Stimulated activated CD4-positive, alpha-beta T cell treated with anti-CD3 and anti-CD28 coated beads, Interleukin-2, amount 100 ng/mL, for 48 hours (primary cell): ENCODE data around the gene ZNF837.
A peak's percentile ranks its signal among the peaks of the same experiment; 100 is the strongest.
"Not testable (repeated sequence)": the region's sequence is repeated elsewhere in the genome, so short reads cannot be mapped to it uniquely, and the experiment has no call there.

ENCODE experiments used
- DNase-seq, 2 donors: peaks; one replicate each; pipeline ENCODE4 v3.0.0-alpha.2; 2020

The ZNF837 gene

GRCh38 chr19:58380662-58381459, at the start of gene ZNF837:
Gene ZNF837, minus strand, starts transcription at chr19:58381030. Its CDS starts 11,698 bp downstream, at chr19:58369332.
- DNase-seq: peak; percentile 90 to 94

DNA sequence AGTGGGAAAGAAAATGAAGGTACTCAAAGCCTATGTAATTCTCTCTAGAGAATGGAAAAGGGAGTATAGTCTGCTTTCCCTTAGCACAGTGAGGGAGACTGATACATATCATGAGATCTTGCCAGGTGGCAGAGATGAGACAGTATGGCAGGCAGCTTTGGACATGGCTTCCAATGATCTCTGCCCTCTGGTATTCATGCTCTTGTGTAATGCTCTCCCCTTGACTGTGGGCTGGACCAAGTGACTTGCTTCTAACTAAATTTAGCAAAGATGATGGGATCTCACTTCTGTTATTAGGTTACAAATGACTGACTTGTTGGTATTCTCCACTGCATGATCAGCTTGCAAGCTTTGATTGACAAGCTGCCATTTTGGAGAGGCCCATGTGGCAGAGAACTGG, 48.9 kb upstream of the ZNF837 start:
- DNase-seq: no peak

DNA sequence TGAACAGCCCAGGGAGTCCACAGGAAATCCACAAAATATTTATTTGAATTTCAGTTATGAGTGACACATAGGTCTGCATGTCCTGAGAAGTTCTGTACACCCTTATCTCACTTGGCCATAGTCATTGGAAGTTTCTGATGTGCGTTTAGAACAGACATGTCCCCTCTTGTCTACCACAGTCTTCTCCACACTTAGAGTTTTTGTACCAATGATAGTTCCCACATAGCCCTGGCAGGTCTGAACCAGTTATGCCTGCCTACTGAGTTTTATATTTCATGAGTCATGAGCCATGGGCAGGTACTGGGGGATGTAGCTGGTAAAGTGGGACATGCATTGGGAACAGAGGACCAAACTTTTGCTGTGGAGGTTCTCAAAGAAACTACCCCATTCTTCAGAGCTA, 47.8 kb upstream of the ZNF837 start:
- no peak for DNase-seq

DNA sequence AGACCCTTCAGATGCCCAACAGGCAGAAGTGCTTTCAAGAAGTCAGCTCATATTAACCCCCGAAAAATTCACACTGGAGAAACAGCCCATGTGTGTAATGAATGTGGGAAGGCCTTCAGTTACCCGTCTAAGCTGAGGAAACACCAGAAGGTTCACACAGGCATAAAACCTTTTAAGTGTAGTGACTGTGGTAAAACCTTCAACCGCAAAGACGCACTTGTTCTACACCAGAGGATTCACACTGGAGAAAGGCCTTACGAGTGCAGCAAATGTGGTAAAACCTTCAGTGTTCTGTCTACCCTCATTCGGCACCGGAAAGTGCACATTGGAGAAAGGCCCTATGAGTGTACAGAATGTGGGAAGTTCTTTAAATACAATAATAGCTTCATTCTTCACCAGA, 36.2 kb upstream of the ZNF837 start:
- no peak for DNase-seq

GRCh38 chr19:58416604-58417003, 35.8 kb upstream of the ZNF837 start:
- DNase-seq: no peak

DNA sequence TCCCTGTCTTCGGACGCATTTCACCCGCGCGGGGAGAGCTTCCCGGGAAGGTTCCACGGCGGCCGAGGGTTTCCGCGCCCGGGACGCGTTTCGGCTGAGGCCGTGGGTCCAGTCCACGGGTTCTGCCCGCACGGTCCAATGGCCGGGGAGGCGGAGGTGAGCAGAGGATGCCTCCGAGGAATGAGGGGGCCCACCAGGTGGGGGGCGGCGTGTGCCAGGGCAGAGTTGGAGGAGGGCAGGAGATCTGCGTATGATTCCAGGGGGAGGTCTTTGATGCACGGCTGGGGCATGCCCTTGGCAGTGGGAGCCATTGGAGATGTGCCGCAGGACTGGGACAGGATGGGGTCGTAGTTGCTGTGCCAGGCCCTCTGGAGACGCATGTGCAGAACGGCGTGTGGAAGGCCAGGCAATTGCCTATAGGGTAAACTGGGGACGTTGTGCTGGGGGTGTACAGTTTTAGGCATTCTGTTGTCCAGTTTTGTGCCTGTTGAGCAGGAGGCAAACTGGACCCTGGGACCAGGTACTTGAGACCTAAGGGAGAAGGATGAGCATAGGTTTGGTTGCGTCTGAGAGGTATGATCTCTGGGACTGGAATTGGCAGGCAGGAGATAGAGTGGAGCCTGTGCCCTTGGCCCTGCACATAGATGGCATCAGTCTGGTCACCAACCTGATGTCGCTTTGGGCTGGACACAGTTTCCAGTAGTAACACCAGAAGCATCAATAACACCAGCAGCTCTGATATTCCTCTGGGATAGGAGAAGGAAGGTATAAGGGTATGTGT, 28.4 kb upstream of the ZNF837 start:
- DNase-seq: no peak

- DNase-seq: peak; percentile 91 to 94
Observed at GRCh38 chr19:58408152-58409009, 27.6 kb upstream of the ZNF837 start, which contains the start of gene ZNF584. Gene ZNF584, plus strand, starts transcription at chr19:58408649. Its CDS starts 499 bp downstream, at chr19:58409148.

DNA sequence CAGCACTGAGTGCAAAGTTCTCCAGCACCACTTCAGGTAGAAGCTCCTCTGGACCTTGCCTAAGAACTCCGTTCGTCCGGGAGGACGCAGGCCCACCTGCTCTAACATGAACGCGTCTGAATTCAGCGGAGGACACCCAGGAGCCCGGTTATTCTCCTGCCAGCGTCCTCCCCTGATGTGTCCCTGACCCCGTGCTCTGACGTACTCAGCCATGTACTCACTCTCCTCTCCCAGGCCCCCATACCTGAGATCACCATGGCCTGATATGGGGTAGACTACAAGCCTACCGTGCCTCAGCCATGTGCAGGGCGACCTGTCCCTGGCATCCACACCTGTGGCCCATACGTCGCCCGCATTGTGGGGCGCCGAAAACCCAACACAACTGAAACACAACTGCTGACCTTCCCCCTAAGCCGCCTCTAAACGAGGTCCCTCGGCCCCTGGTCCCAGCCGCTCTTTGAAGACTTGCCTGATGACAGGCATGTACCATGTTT, 26.9 kb upstream of the ZNF837 start:
- DNase-seq: no peak

- DNase-seq: no peak
Observed at GRCh38 chr19:58406818-58407657, 26.2 kb upstream of the ZNF837 start.

- not testable (repeated sequence) for DNase-seq
Observed at GRCh38 chr19:58403920-58404478, 23.2 kb upstream of the ZNF837 start.

- no peak for DNase-seq
Observed at GRCh38 chr19:58401840-58402421, 21.1 kb upstream of the ZNF837 start.

DNA sequence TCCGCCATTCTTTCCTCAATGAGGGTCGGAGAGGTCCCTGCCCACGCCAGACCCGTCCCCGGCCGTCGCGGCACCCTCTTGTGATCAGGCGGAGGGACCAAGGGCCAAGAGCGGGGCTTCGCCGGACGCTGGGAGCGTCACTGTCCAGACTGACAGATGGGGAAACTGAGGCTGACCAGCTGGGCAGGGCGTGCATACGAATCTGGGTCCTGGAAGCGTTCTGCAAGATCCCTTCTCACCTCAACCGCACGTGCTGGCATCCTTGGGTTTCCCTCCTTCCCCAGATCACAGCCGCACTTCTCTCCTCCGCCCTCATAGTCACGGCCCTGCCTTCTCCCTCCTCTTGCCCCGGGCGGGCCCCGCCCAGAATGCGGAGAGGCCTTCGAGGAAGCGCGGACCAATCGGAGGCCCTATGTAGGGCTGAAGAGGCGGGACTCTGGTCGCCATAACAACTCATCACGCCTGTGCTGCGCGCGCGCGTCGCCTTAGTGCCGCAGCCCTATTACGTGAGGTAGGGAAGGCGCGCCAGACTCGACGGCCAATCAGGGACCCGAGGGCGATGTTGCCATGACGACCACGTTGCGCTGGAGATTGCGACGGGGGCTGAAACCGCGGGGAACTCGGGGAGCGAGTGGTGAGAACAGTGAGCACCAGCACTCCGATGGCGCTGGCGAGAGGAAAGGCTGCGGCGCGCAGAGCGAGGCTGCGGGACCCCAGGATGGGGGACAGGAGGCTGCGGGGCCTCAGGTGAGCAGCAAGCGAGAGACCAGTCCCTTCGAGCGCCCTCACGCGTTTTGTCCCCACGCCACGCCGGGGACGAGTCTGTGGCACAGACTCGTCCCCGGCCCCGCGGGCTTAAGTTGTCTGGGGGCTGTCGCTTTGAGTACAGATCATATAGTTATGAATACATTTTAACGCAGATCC, 20.3 kb upstream of the ZNF837 start:
- peak; percentile 98 to 99 for DNase-seq

GRCh38 chr19:58400316-58400915, 19.6 kb upstream of the ZNF837 start:
- DNase-seq: no peak

DNA sequence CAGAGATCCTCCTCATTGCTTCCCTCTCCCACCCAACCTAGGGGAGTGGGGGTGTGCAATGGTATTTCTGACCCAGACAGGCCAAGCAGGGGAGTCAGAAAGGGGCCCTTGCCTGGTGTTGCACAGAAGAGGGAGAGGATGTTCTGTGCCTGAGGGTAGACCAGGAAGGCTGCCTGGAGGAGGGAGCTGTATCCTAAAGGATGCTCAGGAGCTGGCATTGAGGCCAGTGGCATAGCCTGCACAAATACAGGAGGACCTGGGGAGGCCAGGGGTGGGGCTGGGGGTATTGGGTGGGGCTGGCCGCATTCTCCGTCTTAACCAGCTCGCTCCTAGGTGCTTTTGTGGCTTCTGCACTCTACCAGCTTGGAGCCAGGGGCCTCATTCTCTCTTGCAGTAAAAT, 19.1 kb upstream of the ZNF837 start:
- no peak for DNase-seq

- DNase-seq: no peak
Observed at GRCh38 chr19:58398545-58398944, 17.7 kb upstream of the ZNF837 start.

DNA sequence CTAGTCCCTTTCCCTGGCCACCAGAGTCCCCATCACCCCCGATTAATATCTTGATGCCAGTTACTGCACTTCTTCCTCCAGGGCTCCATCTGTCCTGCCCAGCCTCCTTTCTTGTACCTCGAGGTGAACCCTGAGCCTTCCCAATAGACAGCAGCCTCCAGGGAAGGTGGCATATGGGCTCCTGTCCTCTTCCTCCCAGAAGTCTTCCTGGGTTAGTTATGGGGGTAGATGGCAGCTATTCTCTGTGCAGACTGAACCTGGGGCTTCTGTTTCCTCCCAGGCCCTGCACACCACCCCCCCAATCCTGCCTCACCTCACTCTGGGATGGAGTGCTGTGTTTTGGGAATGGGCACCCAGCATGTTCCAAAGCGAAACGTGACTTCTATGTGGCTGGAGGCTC, 17.3 kb upstream of the ZNF837 start:
- no peak for DNase-seq

GRCh38 chr19:58397533-58398037, 16.8 kb upstream of the ZNF837 start:
- no peak for DNase-seq

DNA sequence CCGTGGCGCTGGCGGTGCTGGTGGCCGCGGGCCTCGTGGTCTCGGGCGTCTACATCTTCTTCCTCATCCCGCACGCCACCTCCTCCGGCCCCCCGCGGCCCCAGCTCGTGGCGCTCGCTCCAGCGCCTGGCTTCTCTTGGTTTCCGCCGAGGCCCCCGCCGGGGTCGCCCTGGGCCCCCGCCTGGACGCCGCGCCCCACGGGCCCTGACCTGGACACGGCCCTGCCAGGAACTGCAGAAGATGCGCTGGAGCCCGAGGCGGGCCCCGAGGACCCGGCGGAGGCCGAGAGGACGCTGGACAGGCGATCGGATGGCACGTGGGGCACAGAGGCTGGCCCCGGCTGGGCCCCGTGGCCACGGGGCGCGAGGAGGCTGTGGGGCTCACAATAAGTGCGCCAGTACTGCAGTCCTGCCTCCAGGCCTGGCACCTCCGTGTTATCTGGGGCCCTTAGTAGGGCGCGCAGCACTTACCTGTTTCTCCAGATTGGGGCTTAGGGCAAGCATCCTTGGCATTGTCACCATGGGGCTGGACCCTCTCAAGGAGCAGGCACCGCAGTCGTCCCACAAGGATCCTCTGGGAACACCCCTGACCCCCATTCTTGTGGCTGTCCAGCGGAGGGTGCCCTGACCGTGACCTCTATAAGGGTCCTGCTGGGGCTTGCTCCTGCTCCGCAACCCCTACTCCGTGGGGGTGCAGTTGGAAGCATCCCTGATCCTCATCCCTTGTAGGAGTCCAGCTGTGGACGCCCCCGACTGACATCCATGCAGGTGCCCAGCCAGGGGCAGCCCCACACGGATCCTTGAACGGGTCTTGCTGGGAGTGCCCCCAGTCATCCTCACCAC, 16.1 kb upstream of the ZNF837 start:
- DNase-seq: no peak
